Body of pancreas (tissue), 4 donors: ENCODE data around the gene CAMK4.

ENCODE experiments used
- CTCF ChIP-seq, 7 experiments: fragments of 450-650 bp in 4 of 7; fragments of 200-600 bp in 3 of 7; sonication (generic) in 3 of 7; IDR thresholded peaks; one replicate each; pipeline ENCODE4 v1.5.1; 2016 to 2019; ENCODE audit warnings: antibody characterized with exemption in 7 of 7
- POLR2A ChIP-seq, 3 donors: fragments of 450-650 bp; IDR thresholded peaks; one replicate each; pipeline ENCODE4 v1.6.1; 2016; ENCODE audit warnings: antibody characterized with exemption in 3 of 3, mild to moderate bottlenecking in 2 of 3

DNA sequence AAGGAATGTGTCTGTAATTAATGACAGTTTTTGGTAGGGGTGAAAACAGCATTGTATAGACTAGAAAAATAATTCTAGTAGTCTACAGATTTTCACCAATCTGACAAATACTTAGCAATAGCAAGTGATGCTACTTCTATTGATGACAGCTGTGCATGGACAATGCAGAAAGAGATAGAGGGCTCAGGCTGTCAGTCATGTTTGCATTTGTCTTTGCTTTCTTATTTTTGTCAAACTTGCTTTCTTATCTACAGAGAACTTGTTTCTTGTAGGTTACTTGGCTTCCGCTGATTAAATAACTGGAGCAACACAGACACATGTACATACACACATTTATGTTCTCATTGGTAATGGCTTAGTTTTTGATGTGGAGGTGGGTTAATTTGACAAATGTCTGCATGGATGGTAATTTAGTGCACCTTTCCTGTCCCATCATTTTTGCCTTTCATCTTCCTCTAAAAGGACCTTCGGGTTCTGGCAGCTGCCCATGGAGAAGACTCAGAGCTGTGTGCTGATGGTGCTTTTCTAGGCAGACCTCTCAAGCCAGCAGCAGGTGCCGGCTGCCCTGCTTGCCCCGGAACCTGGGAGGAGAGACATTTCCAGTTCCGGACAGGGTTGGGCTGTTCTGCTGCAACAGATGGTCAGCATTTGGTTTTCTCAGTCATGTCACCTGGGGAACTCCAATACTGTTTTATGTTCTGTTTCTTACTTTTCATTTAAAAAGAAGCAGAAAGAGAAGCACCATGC, 28.8 kb downstream of the CAMK4 start:
- TF ChIP-seq POLR2A (IDR thresholded peaks at IDR 0.05) (no peak), CTCF (IDR thresholded peaks at IDR 0.05) (no peak)
